Osteocyte (in vitro differentiated cells): ENCODE results near the gene KIFC3. TPM values are rescaled to one million over a fixed set of nuclear protein-coding genes. Genes with fewer than 3 reads are reported as not detected.

Experiments used
- DNase-seq: peaks from one replicate; pipeline ENCODE4 v3.0.0; 2021; ENCODE audit warnings: mixed read lengths; ENCODE audit not compliant: unreplicated experiment; ENCODE audit errors: extremely low spot score
- H3K27ac Mint-ChIP-seq: one replicate; pipeline ENCODE4 v1.8.0; 2021; ENCODE audit warnings: mild to moderate bottlenecking, mixed read lengths; ENCODE audit not compliant: unreplicated experiment
- H3K27me3 Mint-ChIP-seq: one replicate; pipeline ENCODE4 v1.8.0; 2021; ENCODE audit warnings: mixed read lengths; ENCODE audit not compliant: unreplicated experiment
- H3K36me3 Mint-ChIP-seq: one replicate; pipeline ENCODE4 v1.8.0; 2021; ENCODE audit warnings: mixed read lengths; ENCODE audit not compliant: unreplicated experiment
- H3K4me1 Mint-ChIP-seq: one replicate; pipeline ENCODE4 v1.8.0; 2021; ENCODE audit warnings: mixed read lengths; ENCODE audit not compliant: unreplicated experiment
- H3K4me3 Mint-ChIP-seq: one replicate; pipeline ENCODE4 v1.8.0; 2021; ENCODE audit warnings: mild to moderate bottlenecking, moderate library complexity, mixed read lengths; ENCODE audit not compliant: unreplicated experiment
- H3K9me3 Mint-ChIP-seq: one replicate; pipeline ENCODE4 v1.8.0; 2021; ENCODE audit warnings: mixed read lengths; ENCODE audit not compliant: unreplicated experiment
- CTCF ChIP-seq: fragments of 200-600 bp; sonication (generic); IDR thresholded peaks from 2 replicates; pipeline ENCODE4 v1.5.0; 2021; ENCODE audit warnings: antibody characterized with exemption, mild to moderate bottlenecking, moderate library complexity
- total RNA-seq: library from RNA; stranded (reverse); gene quantifications from 2 replicates; pipeline ENCODE4 v1.2.1, GENCODE V29; 2021

The KIFC3 gene
- total RNA-seq, 1 donor from 2014 or later = 196 TPM

DNA sequence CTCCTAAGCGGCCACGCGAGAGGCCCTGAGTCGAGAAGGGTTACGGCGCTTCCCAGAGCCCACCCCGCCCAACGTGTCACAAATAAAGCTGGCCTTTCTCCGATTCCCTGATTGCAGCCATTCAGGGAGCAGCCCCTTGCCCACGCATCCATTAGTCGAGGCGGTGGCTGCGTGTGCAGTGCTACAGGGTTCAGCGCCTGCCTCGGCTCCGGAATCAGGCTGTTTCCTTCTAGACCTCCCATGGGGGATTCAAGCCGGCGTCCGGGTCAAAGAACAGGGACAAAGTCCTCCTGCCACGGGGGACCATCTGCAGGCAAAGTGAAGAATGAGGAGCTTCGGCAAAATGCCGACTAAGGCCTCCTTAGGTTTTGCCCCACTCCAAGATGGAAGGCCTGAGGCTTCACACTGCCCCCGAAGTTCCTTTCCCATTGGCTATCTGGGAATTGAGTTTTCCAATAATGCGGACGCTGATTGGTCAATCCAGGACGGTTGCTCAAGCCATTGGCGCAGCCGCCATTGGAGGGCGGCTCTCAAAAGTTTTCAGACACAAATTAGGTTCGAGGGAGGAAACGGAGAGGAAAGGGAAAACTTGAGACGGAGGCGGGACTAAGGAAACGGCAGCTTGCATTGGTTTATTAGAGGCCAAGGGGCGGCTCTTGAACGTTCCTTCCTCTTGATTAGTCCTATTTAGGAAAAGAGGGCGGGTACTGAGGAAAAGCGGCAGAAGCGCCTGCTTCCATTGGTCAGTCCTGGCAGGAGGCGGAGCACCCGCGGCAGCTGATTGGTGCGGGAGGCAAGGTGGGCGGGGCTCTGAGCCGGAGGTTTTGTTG is 67.2 kb downstream of the KIFC3 start:
- no peak for TF ChIP-seq CTCF
- no peaks in the 10 kb centered on the region for H3K27me3 Mint-ChIP-seq
- DNase-seq = peak; percentile 99
- H3K36me3 Mint-ChIP-seq = no peaks in the 10 kb centered on the region
- no peaks in the 10 kb centered on the region for H3K9me3 Mint-ChIP-seq
- peaks cover 26% of the 10 kb centered on the region for H3K4me1 Mint-ChIP-seq
- peak overlapping the region; percentile 94 for H3K4me3 Mint-ChIP-seq
- H3K27ac Mint-ChIP-seq = peak overlapping the region; percentile 99

DNA sequence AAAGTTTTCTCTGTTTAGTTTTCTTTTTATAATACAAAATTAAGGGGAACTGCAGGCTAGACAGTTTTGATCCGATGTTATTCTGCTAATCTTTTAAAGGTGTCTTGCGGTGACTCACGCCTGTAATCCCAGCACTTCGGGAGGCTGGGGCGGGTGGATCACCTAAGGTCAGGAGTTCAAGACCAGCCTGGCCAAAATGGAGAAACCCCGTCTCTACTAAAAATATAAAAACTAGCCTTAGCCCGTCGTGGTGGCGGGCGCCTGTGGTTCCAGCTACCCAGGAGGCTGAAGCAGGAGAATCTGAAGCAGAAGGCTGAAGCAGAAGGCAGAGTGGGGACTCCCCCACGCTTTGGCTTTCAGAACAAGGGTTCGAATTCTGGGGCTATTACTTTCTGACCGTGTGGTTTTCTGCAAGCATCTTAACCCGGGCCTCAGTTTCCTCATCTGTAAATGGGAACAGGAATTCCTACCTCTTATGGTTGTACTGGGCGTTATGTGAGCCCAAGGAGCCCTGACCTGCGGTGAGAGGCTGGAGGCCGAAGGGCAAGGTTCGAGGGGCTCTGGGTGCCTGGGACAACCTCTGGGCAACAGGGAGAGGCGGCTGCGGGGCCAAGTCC is 67.9 kb downstream of the KIFC3 start:
- no peak for DNase-seq
- Mint-ChIP-seq H3K9me3 (no peaks in the 10 kb centered on the region), H3K27me3 (no peaks in the 10 kb centered on the region), H3K4me3 (peak overlapping the region; percentile 94), H3K27ac (peak overlapping the region; percentile 99), H3K4me1 (peaks cover 26% of the 10 kb centered on the region), H3K36me3 (no peaks in the 10 kb centered on the region)
- TF ChIP-seq CTCF = no peak

DNA sequence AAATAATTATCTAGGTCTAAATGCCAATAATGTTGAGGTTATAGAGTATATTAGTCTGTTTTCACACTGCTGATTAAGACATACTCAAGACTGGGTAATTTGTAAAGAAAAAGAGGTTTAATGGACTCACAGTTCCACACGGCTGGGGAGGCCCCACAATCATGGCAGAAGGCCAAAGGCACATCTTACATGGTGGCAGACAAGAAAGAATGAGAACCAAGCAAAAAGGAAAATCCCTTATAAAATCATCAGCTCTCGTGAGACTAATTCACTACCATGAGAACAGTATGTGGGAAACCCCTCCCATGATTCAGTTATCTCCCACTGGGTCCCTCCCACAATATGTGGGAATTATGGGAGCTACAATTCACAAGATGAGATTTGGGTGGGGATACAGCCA is 69.6 kb downstream of the KIFC3 start:
- Mint-ChIP-seq H3K27me3 (no peaks in the 10 kb centered on the region), H3K9me3 (no peaks in the 10 kb centered on the region), H3K36me3 (no peaks in the 10 kb centered on the region), H3K4me3 (peak overlapping the region; percentile 36), H3K4me1 (peaks cover 26% of the 10 kb centered on the region), H3K27ac (no peak overlapping the region)
- TF ChIP-seq CTCF = no peak
- DNase-seq = no peak

DNA sequence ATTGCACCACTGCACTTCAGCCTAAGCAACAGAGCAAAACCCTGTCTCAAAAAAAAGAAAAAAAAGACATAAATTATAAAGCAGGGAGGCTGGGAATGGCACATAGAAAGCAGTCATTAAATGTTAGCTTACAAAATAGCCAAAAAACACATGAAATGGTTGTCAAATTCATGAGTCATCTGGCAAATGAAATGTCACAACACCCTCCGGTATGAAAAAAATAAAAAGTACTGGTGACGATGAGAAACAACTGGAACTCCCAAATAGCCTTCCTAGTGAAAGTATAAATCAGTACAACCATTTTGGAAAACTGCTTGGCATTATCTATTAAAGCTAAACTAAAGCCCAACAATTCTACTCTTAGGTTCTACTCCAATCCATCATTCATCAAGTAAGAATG is 70.3 kb downstream of the KIFC3 start:
- DNase-seq = no peak
- TF ChIP-seq CTCF = no peak
- Mint-ChIP-seq H3K4me1 (peaks cover 25% of the 10 kb centered on the region), H3K27me3 (no peaks in the 10 kb centered on the region), H3K36me3 (no peaks in the 10 kb centered on the region), H3K4me3 (no peak overlapping the region), H3K9me3 (no peaks in the 10 kb centered on the region), H3K27ac (no peak overlapping the region)
